ENCODE measurements around the gene CENPF. TPM values are rescaled to one million over a fixed set of nuclear protein-coding genes. Genes with fewer than 3 reads are reported as not detected.

Gene CENPF
- total RNA-seq, 4 donors from 2014 or later = 5.0 to 7.8 (median 5.9) TPM

DNA sequence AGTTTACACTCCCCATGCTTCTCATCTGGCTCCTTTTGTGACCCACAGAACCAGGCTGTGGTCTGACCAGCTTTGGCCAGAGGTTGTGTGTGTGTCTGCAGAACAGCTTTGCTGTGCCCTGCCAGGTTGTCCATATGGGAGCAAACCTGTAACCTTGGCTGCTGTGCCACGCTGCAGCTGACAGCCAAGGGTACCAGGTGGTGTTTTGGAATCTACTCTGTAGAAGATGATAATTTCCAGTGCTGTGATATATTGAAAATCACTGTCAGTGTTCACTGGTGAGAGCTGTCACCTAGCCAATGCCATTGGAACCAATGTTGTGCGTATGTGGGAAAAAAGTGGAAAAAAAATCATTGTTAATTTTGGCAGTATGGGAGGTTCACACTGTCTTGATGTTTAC lies 18.2 kb downstream of the CENPF start:
- TF ChIP-seq POLR2A (IDR thresholded peaks at IDR 0.05) (no peak), EP300 (IDR thresholded peaks at IDR 0.05) (no peak), POLR2AphosphoS5 (IDR thresholded peaks at IDR 0.05) (no peak)
- TF ChIP-seq, protein P1, sequence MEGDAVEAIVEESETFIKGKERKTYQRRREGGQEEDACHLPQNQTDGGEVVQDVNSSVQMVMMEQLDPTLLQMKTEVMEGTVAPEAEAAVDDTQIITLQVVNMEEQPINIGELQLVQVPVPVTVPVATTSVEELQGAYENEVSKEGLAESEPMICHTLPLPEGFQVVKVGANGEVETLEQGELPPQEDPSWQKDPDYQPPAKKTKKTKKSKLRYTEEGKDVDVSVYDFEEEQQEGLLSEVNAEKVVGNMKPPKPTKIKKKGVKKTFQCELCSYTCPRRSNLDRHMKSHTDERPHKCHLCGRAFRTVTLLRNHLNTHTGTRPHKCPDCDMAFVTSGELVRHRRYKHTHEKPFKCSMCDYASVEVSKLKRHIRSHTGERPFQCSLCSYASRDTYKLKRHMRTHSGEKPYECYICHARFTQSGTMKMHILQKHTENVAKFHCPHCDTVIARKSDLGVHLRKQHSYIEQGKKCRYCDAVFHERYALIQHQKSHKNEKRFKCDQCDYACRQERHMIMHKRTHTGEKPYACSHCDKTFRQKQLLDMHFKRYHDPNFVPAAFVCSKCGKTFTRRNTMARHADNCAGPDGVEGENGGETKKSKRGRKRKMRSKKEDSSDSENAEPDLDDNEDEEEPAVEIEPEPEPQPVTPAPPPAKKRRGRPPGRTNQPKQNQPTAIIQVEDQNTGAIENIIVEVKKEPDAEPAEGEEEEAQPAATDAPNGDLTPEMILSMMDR (IDR thresholded peaks at IDR 0.05) = no peak
- no peak overlapping the region for H3K27ac ChIP-seq
- no peaks in the 10 kb centered on the region for H3K9me3 ChIP-seq
- DNase-seq (ENCODE audit: low spot score in 2 of 2) = no peak
- no peaks in the 10 kb centered on the region for H3K4me1 ChIP-seq
- no peaks in the 10 kb centered on the region for H3K27me3 ChIP-seq
- H3K36me3 ChIP-seq = no peaks in the 10 kb centered on the region
- no peak overlapping the region for H3K4me3 ChIP-seq
- 83% methylated on average over 1 of the region's 2 CpGs for WGBS

DNA sequence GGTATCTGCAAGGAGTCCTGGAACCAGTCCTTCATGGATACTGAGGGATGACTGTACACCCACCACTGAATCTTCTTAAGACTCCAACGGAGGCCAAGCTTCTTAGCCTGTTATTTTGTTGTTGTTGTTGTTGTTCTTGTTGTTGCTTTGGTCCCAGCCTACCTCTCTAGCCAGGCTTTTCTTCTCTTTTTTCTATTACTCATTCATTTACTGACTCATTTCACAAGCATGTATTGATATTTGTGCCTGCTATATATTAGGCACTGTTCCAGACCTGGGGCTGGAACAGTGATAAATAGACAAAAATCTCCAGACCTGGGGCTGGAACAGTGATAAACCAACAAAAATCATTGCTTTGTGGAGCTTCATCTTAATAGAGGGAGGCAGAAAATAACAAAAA lies 20.4 kb downstream of the CENPF start:
- DNase-seq (ENCODE audit: low spot score in 2 of 2) = no peak
- H3K27ac ChIP-seq = no peak overlapping the region
- H3K9me3 ChIP-seq = no peaks in the 10 kb centered on the region
- no peaks in the 10 kb centered on the region for H3K36me3 ChIP-seq
- H3K4me3 ChIP-seq = no peak overlapping the region
- H3K4me1 ChIP-seq = no peaks in the 10 kb centered on the region
- no peaks in the 10 kb centered on the region for H3K27me3 ChIP-seq
- TF ChIP-seq, protein P1 (IDR thresholded peaks at IDR 0.05) = no peak
- 69% methylated on average over 1 of the region's 1 CpG for WGBS

DNA sequence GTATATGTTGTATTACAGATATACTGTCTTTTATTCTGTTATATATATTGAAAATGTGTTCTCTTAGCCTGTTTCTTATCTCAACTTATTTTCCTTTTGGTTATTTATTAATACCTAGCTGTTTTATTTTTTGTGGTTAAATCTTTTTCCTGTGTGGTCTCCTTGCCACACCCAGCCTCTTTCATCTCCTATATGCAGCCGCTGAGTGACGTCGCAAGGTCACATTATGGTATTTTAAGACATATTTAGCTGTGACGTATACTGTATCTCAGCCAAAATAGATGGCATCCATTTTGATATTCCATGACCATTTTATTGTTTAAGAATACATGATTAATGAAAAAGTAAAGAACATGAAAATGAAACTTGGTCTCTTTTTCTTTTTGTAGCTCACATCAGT lies 29.1 kb downstream of the CENPF start:
- TF ChIP-seq POLR2A (IDR thresholded peaks at IDR 0.05) (no peak), EP300 (IDR thresholded peaks at IDR 0.05) (no peak), POLR2AphosphoS5 (IDR thresholded peaks at IDR 0.05) (no peak)
- TF ChIP-seq, protein P1 (IDR thresholded peaks at IDR 0.05) = no peak
- Histone ChIP-seq H3K9me3 (no peaks in the 10 kb centered on the region), H3K27ac (no peak overlapping the region), H3K27me3 (no peaks in the 10 kb centered on the region), H3K36me3 (no peaks in the 10 kb centered on the region), H3K4me1 (no peaks in the 10 kb centered on the region), H3K4me3 (no peak overlapping the region)
- no peak for DNase-seq (ENCODE audit: low spot score in 2 of 2)
- WGBS = 88% methylated on average over 4 of the region's 4 CpGs

DNA sequence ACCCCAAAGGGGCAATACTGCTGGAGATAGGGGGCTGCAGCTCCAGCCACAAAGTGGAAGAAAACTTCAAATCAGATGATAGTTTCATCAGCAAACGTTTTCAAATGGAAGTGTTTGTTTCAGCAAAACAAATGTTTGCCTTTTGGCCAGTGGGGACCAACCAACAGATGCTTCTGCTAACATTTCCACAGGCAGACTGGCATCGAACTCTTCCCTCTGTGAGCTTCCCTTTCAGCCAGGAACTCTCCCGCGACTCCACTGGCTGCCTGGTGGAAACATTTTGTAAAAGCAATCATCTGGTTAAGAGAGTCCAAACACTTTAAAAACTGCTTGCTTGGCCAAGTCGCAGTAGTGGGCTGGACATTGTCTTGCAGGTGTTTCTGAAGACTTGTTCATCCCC lies 30.7 kb downstream of the CENPF start:
- TF ChIP-seq, protein P1 (IDR thresholded peaks at IDR 0.05) = no peak
- TF ChIP-seq POLR2A (IDR thresholded peaks at IDR 0.05) = no peak
- no peak for TF ChIP-seq EP300 (IDR thresholded peaks at IDR 0.05)
- no peak for TF ChIP-seq POLR2AphosphoS5 (IDR thresholded peaks at IDR 0.05)
- Histone ChIP-seq H3K36me3 (no peaks in the 10 kb centered on the region), H3K4me3 (no peak overlapping the region), H3K27ac (no peak overlapping the region), H3K9me3 (no peaks in the 10 kb centered on the region), H3K4me1 (no peaks in the 10 kb centered on the region), H3K27me3 (no peaks in the 10 kb centered on the region)
- WGBS = 85% methylated on average over 5 of the region's 5 CpGs
- DNase-seq (ENCODE audit: low spot score in 2 of 2) = no peak

DNA sequence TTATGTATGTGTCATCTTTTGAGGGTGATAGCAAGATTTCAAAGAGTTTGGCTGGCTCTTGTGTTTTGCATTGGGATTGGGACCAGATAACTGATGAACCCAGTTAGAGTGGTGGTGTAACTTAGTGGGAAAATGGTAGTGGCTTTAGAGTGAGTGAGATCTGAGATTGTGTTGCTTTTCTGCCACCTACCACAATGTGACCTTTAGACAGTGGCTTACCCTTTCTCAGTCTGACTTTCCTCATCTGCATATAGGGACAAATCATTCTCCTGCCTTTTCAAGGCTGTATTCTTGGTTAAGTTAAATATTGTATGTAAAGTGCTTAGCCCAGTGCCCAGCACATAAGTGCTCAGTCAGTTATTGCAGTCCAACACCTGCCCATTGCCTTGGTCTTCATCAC lies 31.3 kb downstream of the CENPF start:
- Histone ChIP-seq H3K27ac (no peak overlapping the region), H3K9me3 (no peaks in the 10 kb centered on the region), H3K4me3 (no peak overlapping the region), H3K36me3 (no peaks in the 10 kb centered on the region), H3K27me3 (no peaks in the 10 kb centered on the region), H3K4me1 (no peaks in the 10 kb centered on the region)
- TF ChIP-seq, protein P1 (IDR thresholded peaks at IDR 0.05) = no peak
- TF ChIP-seq POLR2AphosphoS5 (IDR thresholded peaks at IDR 0.05) = no peak
- no peak for TF ChIP-seq EP300 (IDR thresholded peaks at IDR 0.05)
- TF ChIP-seq POLR2A (IDR thresholded peaks at IDR 0.05) = no peak
- no peak for DNase-seq (ENCODE audit: low spot score in 2 of 2)

All from suprapubic skin (tissue), 4 donors.